SK-N-MC (cell line): ENCODE results near the gene C9orf78.

ENCODE experiments used
- EZH2 ChIP-seq: fragments of 200-600 bp; sonication (generic); IDR thresholded peaks from one replicate; pipeline ENCODE4 v1.6.1; 2017; ENCODE audit warnings: antibody characterized with exemption
- FOXP2 ChIP-seq: optimal IDR thresholded peaks from 2 replicates; pipeline ENCODE3; 2011; ENCODE audit warnings: mild to moderate bottlenecking, moderate library complexity; ENCODE audit not compliant: insufficient read depth; ENCODE audit errors: extremely low read length, control extremely low read depth

- TF ChIP-seq EZH2 = no peak
- no peak for TF ChIP-seq FOXP2
Measured at GRCh38 chr9:129839324-129840023, 4.4 kb upstream of the C9orf78 start.
